Neural cell (in vitro differentiated cells): Measurements from ENCODE around the gene GATA2. TPM values are rescaled to one million over a fixed set of nuclear protein-coding genes. Genes with fewer than 3 reads are reported as not detected.

ENCODE experiments used
- H2AFZ ChIP-seq: fragments of 200-600, 300-800 bp; sonication (generic), shearing (Covaris generic); 2 replicates; pipeline ENCODE4 v1.6.0; 2014; ENCODE audit warnings: low read depth, mild to moderate bottlenecking, antibody characterized with exemption, low read length, moderate library complexity
- H3F3A ChIP-seq: fragments of 200-600 bp; shearing (Covaris generic); 2 replicates; pipeline ENCODE4 v1.6.1; 2016; ENCODE audit warnings: mild to moderate bottlenecking, moderate library complexity, mixed read lengths, antibody characterized with exemption, low read length; ENCODE audit not compliant: insufficient read depth, poor library complexity, severe bottlenecking
- H3K27ac ChIP-seq: fragments of 200-600, 300-800 bp; sonication (generic), shearing (Covaris generic); 2 replicates; pipeline ENCODE4 v1.5.1; 2014; ENCODE audit warnings: mild to moderate bottlenecking, low read length, moderate library complexity
- H3K27me3 ChIP-seq: fragments of 300-800, 200-600 bp; sonication (generic), shearing (Covaris generic); 2 replicates; pipeline ENCODE4 v1.6.0; 2014; ENCODE audit warnings: mild to moderate bottlenecking, low read depth, low read length, moderate library complexity; ENCODE audit not compliant: insufficient read depth
- H3K36me3 ChIP-seq: fragments of 300-800, 200-600 bp; sonication (generic), shearing (Covaris generic); 2 replicates; pipeline ENCODE4 v1.5.1; 2014; ENCODE audit warnings: mild to moderate bottlenecking, antibody characterized with exemption, low read length, moderate library complexity; ENCODE audit not compliant: insufficient read depth
- H3K4me2 ChIP-seq: fragments of 300-800, 200-600 bp; sonication (generic), shearing (Covaris generic); 2 replicates; pipeline ENCODE4 v1.6.0; 2014; ENCODE audit warnings: mild to moderate bottlenecking, low read length
- H3K4me3 ChIP-seq: fragments of 300-800, 200-600 bp; sonication (generic), shearing (Covaris generic); 2 replicates; pipeline ENCODE4 v1.5.1; 2014; ENCODE audit warnings: mild to moderate bottlenecking, low read length, moderate library complexity
- H3K79me2 ChIP-seq: fragments of 200-600 bp; shearing (Covaris generic); replicated peaks from 2 replicates; pipeline ENCODE4 v1.6.0; 2014; ENCODE audit warnings: mild to moderate bottlenecking, low read length, moderate library complexity; ENCODE audit not compliant: insufficient read depth
- H3K9ac ChIP-seq: fragments of 300-800, 200-600 bp; sonication (generic), shearing (Covaris generic); 2 replicates; pipeline ENCODE4 v1.6.1; 2016; ENCODE audit warnings: mild to moderate bottlenecking, low read length, mixed read lengths
- H3K9me2 ChIP-seq: fragments of 200-600 bp; shearing (Covaris generic); 2 replicates; pipeline ENCODE4 v1.6.1; 2016; ENCODE audit warnings: mild to moderate bottlenecking, low read length, mixed read lengths; ENCODE audit not compliant: insufficient read depth
- H3K9me3 ChIP-seq: fragments of 200-600, 300-800 bp; sonication (generic), shearing (Covaris generic); 2 replicates; pipeline ENCODE4 v1.6.1; 2016; ENCODE audit warnings: mild to moderate bottlenecking, mixed run types, low read length, moderate library complexity, mixed read lengths
- H4K20me1 ChIP-seq: fragments of 200-600 bp; shearing (Covaris generic); 2 replicates; pipeline ENCODE4 v1.6.1; 2016; ENCODE audit warnings: mild to moderate bottlenecking, mixed run types; ENCODE audit not compliant: insufficient read depth
- EP300 ChIP-seq: fragments of 450-650 bp; conservative IDR thresholded peaks from 2 replicates; pipeline ENCODE4 v1.6.1; 2014; ENCODE audit warnings: antibody characterized with exemption, mild to moderate bottlenecking, moderate library complexity; ENCODE audit not compliant: poor library complexity, severe bottlenecking
- EZH2 ChIP-seq: fragments of 200-600, 300-800 bp; shearing (Covaris generic), sonication (generic); IDR thresholded peaks from 2 replicates; pipeline ENCODE4 v1.6.1; 2014; ENCODE audit warnings: antibody characterized with exemption, low read length, borderline replicate concordance, mild to moderate bottlenecking; ENCODE audit not compliant: insufficient read depth, poor library complexity, severe bottlenecking
- MXI1 ChIP-seq: fragments of 450-650 bp; conservative IDR thresholded peaks from 2 replicates; pipeline ENCODE4 v1.6.1; 2014; ENCODE audit warnings: antibody characterized with exemption, mild to moderate bottlenecking; ENCODE audit not compliant: poor library complexity, severe bottlenecking
- POLR2AphosphoS5 ChIP-seq: IDR thresholded peaks from 2 replicates; pipeline ENCODE4 v1.6.1; 2012
- RAD21 ChIP-seq: fragments of 450-650 bp; conservative IDR thresholded peaks from 2 replicates; pipeline ENCODE4 v1.6.1; 2014; ENCODE audit warnings: antibody characterized with exemption, mild to moderate bottlenecking, moderate library complexity
- REST ChIP-seq: IDR thresholded peaks from 2 replicates; pipeline ENCODE4 v1.6.1; 2012; ENCODE audit warnings: borderline replicate concordance
- SMC3 ChIP-seq: fragments of 450-650 bp; conservative IDR thresholded peaks from 2 replicates; pipeline ENCODE4 v1.6.1; 2014; ENCODE audit warnings: antibody characterized with exemption, mild to moderate bottlenecking, moderate library complexity; ENCODE audit not compliant: poor library complexity
- TAF1 ChIP-seq: IDR thresholded peaks from 2 replicates; pipeline ENCODE4 v1.6.1; 2012; ENCODE audit warnings: low read depth
- polyA plus RNA-seq: library from polyadenylated mRNA; depleted of rRNA; stranded (reverse); fragments of >200 nt; gene quantifications from 2 replicates; pipeline ENCODE4 v1.2.3, GENCODE V29; 2014
- TF ChIP-seq, protein P1 (sequence below): fragments of 450-650 bp; IDR thresholded peaks from 2 replicates; pipeline ENCODE4 v1.5.1; 2014; ENCODE audit warnings: antibody characterized with exemption, mild to moderate bottlenecking, moderate library complexity; ENCODE audit not compliant: poor library complexity, severe bottlenecking

Gene GATA2
- polyA plus RNA-seq, 1 donor from 2014 or later = not detected

DNA sequence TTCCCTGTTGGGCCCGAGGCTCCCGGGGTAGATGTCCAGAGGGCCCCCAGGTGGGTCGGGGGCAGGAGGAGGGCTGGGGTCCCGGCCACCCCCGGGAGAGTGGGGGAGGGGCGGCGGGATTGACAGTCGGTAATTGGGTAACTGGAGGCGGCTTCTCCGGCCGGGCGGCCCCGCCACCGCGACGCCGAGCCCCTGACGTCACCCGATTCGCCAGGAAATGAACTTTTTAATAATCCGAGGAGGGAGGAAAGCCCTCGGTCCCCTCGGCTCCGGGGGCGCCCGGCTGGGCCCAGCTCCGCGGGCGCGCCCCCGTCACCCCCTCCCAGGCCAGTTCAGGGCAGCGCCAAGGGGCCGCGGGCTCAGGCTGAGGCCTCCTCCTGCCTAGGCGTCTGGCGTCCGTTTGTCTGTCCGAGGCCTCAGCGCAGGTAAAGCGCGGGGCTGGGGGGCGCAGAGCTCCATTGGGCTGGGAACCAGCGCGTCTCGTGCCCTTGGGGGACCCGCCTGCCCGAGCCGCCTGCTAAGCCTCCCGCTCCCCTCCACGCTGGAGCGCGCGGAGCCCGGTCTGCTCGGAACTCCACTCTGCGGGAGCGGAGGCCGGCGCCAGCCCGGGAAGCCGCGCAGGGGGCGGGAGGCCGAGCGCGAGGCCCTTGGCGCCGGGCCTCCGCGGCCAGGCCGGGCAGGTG, 3.9 kb downstream of the GATA2 start:
- Histone ChIP-seq H3F3A (no peaks in the 10 kb centered on the region), H3K9me2 (no peaks in the 10 kb centered on the region), H4K20me1 (no peaks in the 10 kb centered on the region), H3K4me2 (no peak overlapping the region), H3K36me3 (no peaks in the 10 kb centered on the region), H3K79me2 (no peaks in the 10 kb centered on the region), H3K27ac (no peak overlapping the region), H2AFZ (no peak overlapping the region), H3K27me3 (peaks cover 100% of the 10 kb centered on the region), H3K4me3 (peak overlapping the region; percentile 30), H3K9me3 (no peaks in the 10 kb centered on the region), H3K9ac (no peak overlapping the region)
- no peak for TF ChIP-seq RAD21
- TF ChIP-seq EZH2 = peak; percentile 55

GRCh38 chr3:128488636-128488990, 4.4 kb downstream of the GATA2 start:
- Histone ChIP-seq H3K9ac (no peak overlapping the region), H3K4me3 (no peak overlapping the region), H2AFZ (no peak overlapping the region), H3K9me3 (no peaks in the 10 kb centered on the region), H3K36me3 (no peaks in the 10 kb centered on the region), H3K27me3 (peaks cover 100% of the 10 kb centered on the region), H3K79me2 (no peaks in the 10 kb centered on the region), H3F3A (no peaks in the 10 kb centered on the region), H3K4me2 (no peak overlapping the region), H4K20me1 (no peaks in the 10 kb centered on the region), H3K27ac (no peak overlapping the region), H3K9me2 (no peaks in the 10 kb centered on the region)
- TF ChIP-seq REST = no peak
- no peak for TF ChIP-seq EZH2
- no peak for TF ChIP-seq MXI1
- TF ChIP-seq, protein P1, sequence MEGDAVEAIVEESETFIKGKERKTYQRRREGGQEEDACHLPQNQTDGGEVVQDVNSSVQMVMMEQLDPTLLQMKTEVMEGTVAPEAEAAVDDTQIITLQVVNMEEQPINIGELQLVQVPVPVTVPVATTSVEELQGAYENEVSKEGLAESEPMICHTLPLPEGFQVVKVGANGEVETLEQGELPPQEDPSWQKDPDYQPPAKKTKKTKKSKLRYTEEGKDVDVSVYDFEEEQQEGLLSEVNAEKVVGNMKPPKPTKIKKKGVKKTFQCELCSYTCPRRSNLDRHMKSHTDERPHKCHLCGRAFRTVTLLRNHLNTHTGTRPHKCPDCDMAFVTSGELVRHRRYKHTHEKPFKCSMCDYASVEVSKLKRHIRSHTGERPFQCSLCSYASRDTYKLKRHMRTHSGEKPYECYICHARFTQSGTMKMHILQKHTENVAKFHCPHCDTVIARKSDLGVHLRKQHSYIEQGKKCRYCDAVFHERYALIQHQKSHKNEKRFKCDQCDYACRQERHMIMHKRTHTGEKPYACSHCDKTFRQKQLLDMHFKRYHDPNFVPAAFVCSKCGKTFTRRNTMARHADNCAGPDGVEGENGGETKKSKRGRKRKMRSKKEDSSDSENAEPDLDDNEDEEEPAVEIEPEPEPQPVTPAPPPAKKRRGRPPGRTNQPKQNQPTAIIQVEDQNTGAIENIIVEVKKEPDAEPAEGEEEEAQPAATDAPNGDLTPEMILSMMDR = no peak
- TF ChIP-seq SMC3 = no peak
- TF ChIP-seq POLR2AphosphoS5 = no peak
- no peak for TF ChIP-seq RAD21
- TF ChIP-seq TAF1 = no peak
- no peak for TF ChIP-seq EP300
